GM21447 (cell line): Measurements from ENCODE around the gene TSHR.
A peak's percentile ranks its signal among the peaks of the same experiment; 100 is the strongest.
"Not testable (repeated sequence)": the region's sequence is repeated elsewhere in the genome, so short reads cannot be mapped to it uniquely, and the experiment has no call there.

ENCODE experiments used
- ATAC-seq: cut with Tn5 transposase; IDR thresholded peaks from one replicate; pipeline ENCODE4 v1.9.1; 2021; ENCODE audit not compliant: unreplicated experiment

Gene TSHR

GRCh38 chr14:80948291-80948690, 7.1 kb upstream of the TSHR start:
- ATAC-seq, result no peak

GRCh38 chr14:80951491-80951890, 3.9 kb upstream of the TSHR start:
- no peak for ATAC-seq

DNA sequence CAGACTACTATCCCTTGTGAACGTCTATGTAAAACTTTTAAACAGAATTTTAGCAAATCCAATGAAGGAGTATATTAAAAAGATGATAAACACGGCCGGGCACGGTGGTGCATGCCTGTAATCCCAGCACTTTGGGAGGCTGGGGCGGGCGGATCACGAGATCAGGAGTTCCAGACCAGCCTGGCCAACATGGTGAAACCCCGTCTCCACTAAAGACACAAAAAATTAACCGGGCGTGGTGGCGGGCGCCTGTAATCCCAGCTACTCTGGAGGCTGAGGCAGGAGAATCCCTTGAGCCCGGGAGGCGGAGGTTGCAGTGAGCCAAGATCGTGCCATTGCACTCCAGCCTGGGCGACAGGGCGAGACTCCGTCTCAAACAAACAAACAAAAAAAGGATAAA, 2.2 kb upstream of the TSHR start:
- not testable (repeated sequence) for ATAC-seq

- no peak for ATAC-seq
Observed at GRCh38 chr14:80954687-80955299, 628 bp upstream of the TSHR start.

DNA sequence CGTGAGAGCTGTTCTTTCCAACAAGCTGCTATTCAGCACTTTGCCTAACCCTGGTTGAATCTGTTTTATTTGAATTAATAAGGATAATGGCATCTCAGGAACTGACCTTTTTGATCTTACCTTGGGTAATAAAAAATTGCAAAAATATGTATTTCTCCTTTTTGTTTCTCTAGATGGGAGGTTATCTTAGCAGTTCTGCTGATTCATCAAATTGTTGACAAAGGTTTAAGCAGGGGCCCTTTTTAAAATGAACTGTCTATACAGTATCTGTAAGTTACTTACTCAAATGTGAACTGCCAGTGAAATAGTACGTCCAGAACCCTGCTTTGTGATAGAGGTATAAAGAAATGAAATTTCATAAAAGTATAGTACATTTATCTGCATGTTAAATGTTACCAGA, 681 bp downstream of the TSHR start:
- no peak for ATAC-seq

GRCh38 chr14:80956922-80957321, 1.5 kb downstream of the TSHR start:
- no peak for ATAC-seq

DNA sequence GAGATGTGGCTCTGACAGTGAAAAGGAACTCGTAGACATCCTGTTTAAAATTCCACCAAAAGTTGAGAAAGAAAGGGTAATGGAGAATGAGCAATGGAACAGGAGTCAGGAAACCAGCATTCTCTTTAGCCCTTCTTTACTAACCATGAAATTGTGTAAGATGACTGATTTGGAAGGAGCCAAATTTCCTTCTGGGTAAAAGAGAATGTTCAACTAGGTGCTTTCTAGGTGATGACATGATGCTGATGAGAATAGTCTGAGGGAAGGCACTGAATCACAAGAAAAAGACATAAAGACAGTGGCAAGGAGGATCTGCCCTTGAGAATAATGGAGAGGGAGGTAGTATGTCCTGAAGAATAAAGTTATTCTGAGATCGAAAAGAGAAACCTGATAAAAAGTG, 2.2 kb downstream of the TSHR start:
- no peak for ATAC-seq

DNA sequence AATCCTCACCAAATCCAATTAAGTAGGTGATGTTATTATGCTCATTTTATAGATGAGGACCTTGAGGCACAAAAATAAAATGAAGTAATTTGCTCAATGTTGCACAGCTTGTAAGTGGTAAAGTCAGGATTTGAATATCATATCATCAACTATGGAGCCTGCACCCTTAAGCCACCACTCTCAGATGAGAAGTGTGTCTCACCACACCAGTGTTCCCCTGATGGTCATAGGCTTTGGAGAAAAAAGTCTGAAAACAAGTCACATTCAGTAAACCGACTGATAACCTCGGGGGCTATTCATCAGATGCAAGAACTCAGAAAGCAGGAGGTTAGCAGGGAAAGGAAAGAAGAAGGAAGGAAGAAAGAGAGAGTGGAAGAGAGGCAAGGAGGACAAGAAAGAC, 2.8 kb downstream of the TSHR start:
- ATAC-seq, result no peak

- no peak for ATAC-seq
Observed at GRCh38 chr14:80958939-80959338, 3.5 kb downstream of the TSHR start.

DNA sequence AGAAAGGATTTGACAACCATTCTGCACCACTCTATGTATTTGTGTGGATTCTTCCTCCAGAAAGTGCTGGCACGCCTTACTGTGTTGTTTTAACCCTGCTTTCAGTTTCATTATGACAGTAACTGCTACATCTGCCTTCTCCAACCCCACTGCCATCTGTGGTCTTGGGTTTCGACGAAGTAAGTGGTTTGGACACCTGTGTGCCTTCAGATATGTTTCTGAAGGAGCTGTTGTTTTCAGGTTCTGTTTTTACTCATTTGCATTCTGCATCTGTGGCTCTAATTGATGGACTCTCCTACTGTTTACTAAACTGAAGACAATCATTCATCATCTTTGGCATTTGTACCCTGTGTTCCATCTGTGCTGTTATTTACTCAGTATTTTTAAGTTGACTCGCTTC, 4.1 kb downstream of the TSHR start:
- ATAC-seq, result peak; percentile 96

DNA sequence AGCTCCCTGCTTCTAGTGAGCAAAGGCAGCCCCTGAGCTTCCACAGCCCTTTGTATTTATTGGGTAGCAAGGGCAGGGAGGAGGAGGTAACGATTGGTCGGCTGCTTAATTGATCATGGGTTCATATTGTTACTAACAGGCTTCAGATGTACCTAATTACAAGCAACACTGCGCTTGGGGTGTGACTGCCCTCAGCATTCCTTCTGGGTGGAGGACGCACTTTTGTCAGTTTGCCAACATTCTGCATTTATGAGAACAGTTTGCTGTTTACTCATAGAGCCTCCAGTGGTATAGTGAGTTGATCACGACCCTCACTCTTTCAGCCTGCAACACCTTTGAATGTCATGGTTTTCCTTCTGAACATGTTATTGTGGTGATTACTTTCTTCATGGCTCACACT, 9.6 kb downstream of the TSHR start:
- no peak for ATAC-seq

DNA sequence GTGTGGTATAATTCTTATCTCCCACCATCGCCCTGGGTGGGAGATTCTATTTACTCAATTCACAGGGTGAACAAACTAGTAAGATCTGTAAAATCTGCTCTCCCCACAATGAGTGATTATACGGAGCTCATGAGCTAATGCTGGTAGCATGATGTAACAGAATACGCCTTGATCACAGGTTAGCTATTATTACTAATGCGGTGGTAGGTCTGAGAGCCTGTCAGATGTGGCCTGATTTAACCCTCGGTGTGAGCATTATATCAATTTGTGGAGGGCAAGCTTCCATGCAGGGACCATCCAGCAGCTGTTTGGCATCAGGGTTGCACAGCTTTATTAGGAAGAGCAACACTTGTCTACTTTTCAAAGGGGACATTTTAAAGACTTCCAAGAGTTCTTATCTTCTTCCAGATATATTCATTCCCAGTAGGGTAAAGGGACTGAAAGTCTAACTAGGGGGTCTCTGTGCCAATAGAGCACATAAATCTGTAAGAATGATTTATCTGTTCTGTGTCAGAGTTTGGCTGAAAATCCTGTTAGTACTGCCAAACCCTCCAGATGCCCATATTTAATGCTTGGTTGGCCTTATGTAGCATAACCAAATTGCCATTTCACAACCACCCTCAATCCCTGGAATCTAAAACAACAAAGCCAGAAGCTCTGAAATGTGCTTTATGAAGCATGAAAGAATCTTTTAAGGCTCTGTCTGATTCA, 18.7 kb downstream of the TSHR start:
- ATAC-seq, result no peak

DNA sequence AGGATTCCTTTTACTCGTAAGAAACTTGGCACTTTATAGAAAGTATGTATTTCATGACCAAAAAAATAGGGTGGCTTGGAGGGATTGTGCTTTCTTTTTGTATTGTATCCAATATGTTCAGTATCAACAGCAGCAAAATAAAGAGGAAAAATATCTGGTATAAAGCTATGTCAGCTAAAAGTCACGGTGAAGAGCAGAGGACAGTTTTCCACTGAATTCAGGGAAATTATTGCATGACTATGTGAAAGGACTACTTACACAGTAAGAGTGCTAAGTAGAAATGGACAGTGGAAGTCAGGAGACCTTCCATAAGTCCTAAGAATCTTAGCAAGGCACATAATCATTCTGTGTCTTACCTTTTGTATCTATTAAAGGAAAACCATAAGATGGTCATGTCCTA, 19.3 kb downstream of the TSHR start:
- no peak for ATAC-seq

DNA sequence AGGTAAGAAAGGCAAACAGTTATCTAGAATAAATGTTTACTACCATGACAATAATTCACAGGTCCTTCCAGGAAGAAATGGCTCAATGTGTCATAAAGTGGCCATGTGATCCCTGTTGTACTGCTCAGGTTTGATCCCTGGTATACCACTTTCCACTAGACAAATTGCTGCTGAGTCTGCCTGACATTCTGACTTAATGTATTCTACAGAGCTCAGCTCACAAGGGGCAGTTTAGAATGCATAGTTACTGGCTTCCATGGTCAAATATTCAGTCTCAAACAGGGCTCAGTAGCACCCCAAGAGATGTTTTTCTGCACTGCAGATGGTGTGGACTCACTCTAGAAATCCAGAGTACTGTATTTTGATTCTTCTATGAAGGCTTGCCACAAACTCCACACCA, 21.8 kb downstream of the TSHR start:
- no peak for ATAC-seq

- ATAC-seq, result no peak
Observed at GRCh38 chr14:80978403-80978802, 23.0 kb downstream of the TSHR start.

- ATAC-seq, result no peak
Observed at GRCh38 chr14:80979951-80980350, 24.5 kb downstream of the TSHR start.

DNA sequence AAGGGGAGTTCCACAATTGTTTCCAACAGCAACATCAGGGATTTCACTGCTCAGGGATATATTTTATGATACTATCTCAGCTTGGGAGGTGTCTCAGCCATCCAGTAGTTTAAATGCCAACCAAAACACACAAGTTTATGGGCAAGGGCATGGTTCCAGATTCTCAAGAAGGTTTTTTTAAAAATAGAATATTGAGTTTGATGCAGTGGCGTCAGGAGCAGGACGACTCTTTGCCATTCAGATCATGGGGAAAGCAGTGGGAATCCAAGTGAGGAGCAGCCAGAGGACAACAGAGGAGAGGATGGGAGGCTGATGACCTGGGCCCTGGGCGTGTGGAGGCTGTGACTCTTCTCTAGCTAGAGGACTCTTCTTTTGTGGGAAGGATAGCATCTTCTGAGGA, 25.7 kb downstream of the TSHR start:
- ATAC-seq, result no peak

GRCh38 chr14:80981673-80982072, 26.3 kb downstream of the TSHR start:
- ATAC-seq, result no peak

DNA sequence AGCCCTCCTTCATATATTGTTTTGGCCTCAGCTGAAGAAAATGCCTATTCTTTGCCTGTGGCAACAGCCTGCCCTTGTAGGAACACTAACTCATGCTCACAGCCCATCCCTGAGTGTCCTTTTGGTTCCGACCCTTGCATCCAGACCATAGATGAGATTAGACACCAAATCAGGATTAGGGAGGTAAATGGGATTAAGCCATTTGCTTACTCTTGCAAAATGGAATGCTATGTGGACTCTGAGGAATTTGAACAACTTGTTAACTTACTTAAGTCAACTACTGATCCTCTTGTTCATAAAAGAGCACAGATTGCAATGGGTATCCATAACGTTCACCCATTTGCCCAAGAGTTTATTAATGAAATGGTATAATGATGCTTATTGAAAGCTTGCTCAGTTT, 27.3 kb downstream of the TSHR start:
- ATAC-seq, result no peak

DNA sequence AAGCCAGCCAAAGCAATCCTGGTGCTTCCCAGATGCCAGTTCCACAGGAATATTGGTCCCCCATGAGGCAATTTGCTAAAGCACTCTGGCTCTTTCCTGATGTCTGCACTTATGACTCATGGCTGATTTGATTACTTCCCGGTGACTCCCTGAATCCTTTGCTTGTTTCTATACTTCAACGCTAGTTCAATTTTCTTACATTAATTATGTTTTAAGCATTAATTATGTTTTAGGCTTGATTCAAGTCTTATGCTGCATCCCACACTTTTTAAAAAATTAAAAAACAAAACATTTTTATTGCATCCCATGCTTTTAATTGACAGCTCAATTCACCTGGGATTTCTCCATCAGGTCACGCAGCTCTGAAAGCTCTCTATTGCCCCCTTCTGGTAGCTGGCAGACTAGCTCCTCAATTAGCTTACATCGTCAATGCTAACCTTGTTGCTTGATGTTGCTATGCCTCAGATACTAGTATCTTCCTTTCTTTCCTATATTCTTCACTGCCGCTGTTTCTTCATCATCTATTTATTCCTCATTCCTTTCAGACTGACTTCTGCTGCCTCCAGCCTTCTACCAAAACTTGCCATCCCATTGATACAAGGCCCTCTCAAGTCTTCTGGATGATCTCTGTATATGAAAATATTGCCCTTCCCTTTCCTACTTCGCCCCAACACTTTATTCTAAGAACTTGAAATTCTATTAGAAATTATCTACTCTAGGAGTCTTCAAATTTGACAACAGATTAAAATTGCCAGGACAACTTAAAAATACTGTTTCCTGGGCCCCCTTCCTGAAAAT, 32.0 kb downstream of the TSHR start:
- ATAC-seq, result peak; percentile 56

DNA sequence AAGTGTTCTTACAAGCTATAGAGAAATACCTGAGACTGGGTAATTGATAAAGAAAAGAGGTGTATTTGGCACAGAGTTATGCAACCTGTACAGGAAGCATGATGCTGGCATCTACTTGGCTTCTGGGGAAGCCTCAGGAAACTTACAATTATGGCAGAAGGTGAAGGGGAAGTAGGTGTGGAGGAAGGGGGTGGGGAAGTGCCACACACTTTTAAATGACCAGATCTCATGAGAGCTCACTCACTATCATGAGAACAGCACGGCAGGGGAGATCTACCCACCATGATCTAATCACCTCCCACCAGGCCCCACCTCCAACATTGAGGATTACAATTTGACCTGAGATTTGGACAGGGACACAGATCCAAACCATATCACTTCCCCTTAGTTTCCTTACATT, 32.8 kb downstream of the TSHR start:
- ATAC-seq, result no peak

GRCh38 chr14:80988735-80989429, 33.5 kb downstream of the TSHR start:
- peak; percentile 50 for ATAC-seq
